DOHH2 (cell line): Measurements from ENCODE around the gene HES1.

Experiments used
- H3F3A ChIP-seq: fragments of 200-600 bp; sonication (generic), shearing (Covaris generic); 2 replicates; pipeline ENCODE4 v1.6.0; 2016; ENCODE audit warnings: antibody characterized with exemption, mild to moderate bottlenecking; ENCODE audit not compliant: control insufficient read depth, insufficient read depth
- H3K27ac ChIP-seq: fragments of 200-600 bp; sonication (generic); 2 replicates; pipeline ENCODE4 v1.5.1; 2014; ENCODE audit warnings: low read depth, mild to moderate bottlenecking, low read length, moderate library complexity
- H3K27me3 ChIP-seq: fragments of 200-600 bp; sonication (generic); 2 replicates; pipeline ENCODE4 v1.6.1; 2014; ENCODE audit warnings: mild to moderate bottlenecking, low read length, mixed read lengths; ENCODE audit not compliant: control insufficient read depth
- H3K36me3 ChIP-seq: fragments of 200-600 bp; sonication (generic); 2 replicates; pipeline ENCODE4 v1.6.1; 2014; ENCODE audit warnings: mild to moderate bottlenecking, low read length, moderate library complexity, mixed read lengths; ENCODE audit not compliant: control insufficient read depth
- H3K4me1 ChIP-seq: fragments of 200-600 bp; sonication (generic); 2 replicates; pipeline ENCODE4 v1.6.1; 2014; ENCODE audit warnings: mild to moderate bottlenecking, low read length, mixed read lengths; ENCODE audit not compliant: control insufficient read depth
- H3K4me2 ChIP-seq: fragments of 200-600 bp; sonication (generic); 2 replicates; pipeline ENCODE4 v1.6.0; 2014; ENCODE audit warnings: mild to moderate bottlenecking, low read length, moderate library complexity
- H3K4me3 ChIP-seq: fragments of 200-600 bp; sonication (generic); 2 replicates; pipeline ENCODE4 v1.5.1; 2014; ENCODE audit warnings: mild to moderate bottlenecking, low read length, mixed read lengths
- H3K79me2 ChIP-seq: fragments of 200-600 bp; sonication (generic); 2 replicates; pipeline ENCODE4 v1.6.1; 2014; ENCODE audit warnings: mild to moderate bottlenecking, low read length, mixed read lengths; ENCODE audit not compliant: control insufficient read depth
- H3K9me2 ChIP-seq: fragments of 200-600 bp; sonication (generic); replicated peaks from 2 replicates; pipeline ENCODE4 v1.6.1; 2014; ENCODE audit warnings: mild to moderate bottlenecking, low read length, mixed read lengths; ENCODE audit not compliant: control insufficient read depth
- H3K9me3 ChIP-seq: fragments of 200-600 bp; sonication (generic); 2 replicates; pipeline ENCODE4 v1.6.1; 2014; ENCODE audit warnings: antibody characterized with exemption, low read length, mixed read lengths; ENCODE audit not compliant: control insufficient read depth, insufficient read depth
- H4K20me1 ChIP-seq: fragments of 200-600 bp; sonication (generic); 2 replicates; pipeline ENCODE4 v1.6.0; 2014; ENCODE audit warnings: low read depth, mild to moderate bottlenecking, antibody characterized with exemption, low read length, moderate library complexity; ENCODE audit not compliant: control insufficient read depth, insufficient read depth
- CTCF ChIP-seq: fragments of 200-600 bp; sonication (generic); IDR thresholded peaks from one replicate; pipeline ENCODE4 v1.5.1; 2014; ENCODE audit warnings: antibody characterized with exemption, mild to moderate bottlenecking, low read depth, low read length; ENCODE audit not compliant: poor library complexity, severe bottlenecking
- EZH2phosphoT487 ChIP-seq: fragments of 200-600 bp; sonication (generic); IDR thresholded peaks from 2 replicates; pipeline ENCODE4 v1.6.1; 2017; ENCODE audit warnings: borderline replicate concordance, mild to moderate bottlenecking, antibody characterized with exemption, low read length, moderate library complexity, mixed read lengths

HES1 gene

GRCh38 chr3:194145702-194146101 is 9.8 kb downstream of the HES1 start:
- Histone ChIP-seq H3K4me2 (no peak overlapping the region), H3K27me3 (peaks cover 30% of the 10 kb centered on the region), H3K36me3 (no peaks in the 10 kb centered on the region), H3K79me2 (no peaks in the 10 kb centered on the region), H3K9me2 (no peaks in the 10 kb centered on the region), H3K27ac (no peak overlapping the region), H4K20me1 (no peaks in the 10 kb centered on the region), H3K9me3 (no peaks in the 10 kb centered on the region), H3F3A (no peaks in the 10 kb centered on the region; the same call in 1 of the 2 replicates), H3K4me3 (no peak overlapping the region), H3K4me1 (peaks cover 9% of the 10 kb centered on the region)
- TF ChIP-seq CTCF (no peak), EZH2phosphoT487 (no peak)

GRCh38 chr3:194147679-194148078 is 11.7 kb downstream of the HES1 start:
- Histone ChIP-seq H3K36me3 (no peaks in the 10 kb centered on the region), H3K9me3 (no peaks in the 10 kb centered on the region), H3K27ac (no peak overlapping the region), H3K4me2 (no peak overlapping the region), H3K79me2 (no peaks in the 10 kb centered on the region), H3K4me1 (no peaks in the 10 kb centered on the region), H3K27me3 (peaks cover 21% of the 10 kb centered on the region), H3F3A (no peaks in the 10 kb centered on the region), H3K9me2 (no peaks in the 10 kb centered on the region), H4K20me1 (no peaks in the 10 kb centered on the region), H3K4me3 (no peak overlapping the region)
- no peak for TF ChIP-seq CTCF
- no peak for TF ChIP-seq EZH2phosphoT487

GRCh38 chr3:194148383-194148782 is 12.4 kb downstream of the HES1 start:
- Histone ChIP-seq H4K20me1 (no peaks in the 10 kb centered on the region), H3K9me3 (no peaks in the 10 kb centered on the region), H3K79me2 (no peaks in the 10 kb centered on the region), H3K27ac (no peak overlapping the region), H3K9me2 (no peaks in the 10 kb centered on the region), H3K27me3 (peaks cover 21% of the 10 kb centered on the region), H3K36me3 (no peaks in the 10 kb centered on the region), H3K4me2 (no peak overlapping the region), H3F3A (no peaks in the 10 kb centered on the region), H3K4me3 (no peak overlapping the region), H3K4me1 (no peaks in the 10 kb centered on the region)
- no peak for TF ChIP-seq EZH2phosphoT487
- TF ChIP-seq CTCF: no peak
